SK-N-SH (cell line): ENCODE measurements around the gene RHOT2. TPM values are rescaled to one million over a fixed set of nuclear protein-coding genes. Genes with fewer than 3 reads are reported as not detected.

ENCODE experiments used
- CTCF ChIA-PET: fragments of 300-600, 350-600 bp; formaldehyde crosslinking; extraction: SDS; loops from one replicate; lab custom pipeline; 2021; lab: Yijun Ruan, JAX
- POLR2A ChIA-PET: fragments of 350-600 bp; sonication (Branson Sonifier 250); formaldehyde crosslinking; extraction: SDS; loops from one replicate; lab custom pipeline; 2020; ENCODE audit warnings: antibody characterized with exemption, inconsistent platforms; lab: Yijun Ruan, JAX
- DNase-seq: peaks from one replicate; pipeline ENCODE4 v3.0.0; 2012
- H2AFZ ChIP-seq: fragments of 200-600 bp; sonication (generic); 2 replicates; pipeline ENCODE4 v1.8.1; 2016; ENCODE audit warnings: antibody characterized with exemption, mild to moderate bottlenecking, low read depth
- H3F3A ChIP-seq: fragments of 200-600 bp; sonication (generic); replicated peaks from 2 replicates; pipeline ENCODE3; 2016; ENCODE audit warnings: antibody characterized with exemption, mild to moderate bottlenecking; ENCODE audit not compliant: insufficient read depth
- H3K27ac ChIP-seq, 2 experiments: fragments of 200-500 bp in 1 of 2; fragments of 200-600 bp in 1 of 2; sonication (Bioruptor generic) in 1 of 2; sonication (generic), shearing (Covaris generic) in 1 of 2; 2 replicates each; pipeline versions ENCODE4 v1.5.1 to v1.6.1; 2014 to 2016; ENCODE audit warnings: low read depth in 2 of 2, inconsistent platforms in 1 of 2, low read length in 1 of 2, mild to moderate bottlenecking in 1 of 2, mixed read lengths in 1 of 2
- H3K27me3 ChIP-seq: fragments of 200-600 bp; sonication (generic), shearing (Covaris generic); 2 replicates; pipeline ENCODE4 v1.6.1; 2016; ENCODE audit warnings: mixed run types; ENCODE audit not compliant: insufficient read depth
- H3K36me3 ChIP-seq, 2 experiments: fragments of 200-500 bp in 1 of 2; fragments of 200-600 bp in 1 of 2; sonication (Bioruptor generic) in 1 of 2; sonication (generic) in 1 of 2; replicated peaks in 1 of 2; 2 replicates each; pipeline versions ENCODE3 to v1.5.1; 2014 to 2016; ENCODE audit warnings: low read length in 1 of 2, mild to moderate bottlenecking in 1 of 2; ENCODE audit not compliant: insufficient read depth in 2 of 2, control insufficient read depth in 1 of 2
- H3K4me1 ChIP-seq, 2 experiments: fragments of 200-500 bp in 1 of 2; fragments of 200-600 bp in 1 of 2; sonication (Bioruptor generic) in 1 of 2; sonication (generic), shearing (Covaris generic) in 1 of 2; 2 replicates each; pipeline versions ENCODE4 v1.5.1 to v1.6.1; 2014 to 2016; ENCODE audit warnings: low read depth in 1 of 2, low read length in 1 of 2, mixed run types in 1 of 2; ENCODE audit not compliant: insufficient read depth in 2 of 2, control insufficient read depth in 1 of 2
- H3K4me2 ChIP-seq: fragments of 200-600 bp; sonication (generic), shearing (Covaris generic); 2 replicates; pipeline ENCODE4 v1.6.1; 2017; ENCODE audit warnings: mixed run types
- H3K4me3 ChIP-seq, 2 experiments: fragments of 200-500 bp in 1 of 2; fragments of 200-600 bp in 1 of 2; sonication (Bioruptor generic) in 1 of 2; sonication (generic), shearing (Covaris generic) in 1 of 2; 2 replicates each; pipeline versions ENCODE4 v1.5.1 to v1.8.1; 2014 to 2016; ENCODE audit warnings: low read depth in 2 of 2, inconsistent platforms in 1 of 2, low read length in 1 of 2, mild to moderate bottlenecking in 1 of 2, mixed read lengths in 1 of 2, moderate library complexity in 1 of 2
- H3K79me2 ChIP-seq: fragments of 200-600 bp; sonication (generic); 2 replicates; pipeline ENCODE4 v1.8.1; 2017; ENCODE audit warnings: mild to moderate bottlenecking; ENCODE audit not compliant: insufficient read depth
- H3K9ac ChIP-seq: fragments of 200-600 bp; sonication (generic); 2 replicates; pipeline ENCODE4 v1.6.1; 2017; ENCODE audit warnings: mixed run types
- H3K9me2 ChIP-seq: fragments of 200-600 bp; sonication (generic); 2 replicates; pipeline ENCODE4 v1.6.1; 2017; ENCODE audit warnings: mixed run types
- H3K9me3 ChIP-seq: fragments of 200-600 bp; sonication (generic); 2 replicates; pipeline ENCODE4 v1.6.1; 2017; ENCODE audit warnings: mixed run types, mild to moderate bottlenecking, moderate library complexity
- H4K20me1 ChIP-seq: fragments of 200-600 bp; sonication (generic); 2 replicates; pipeline ENCODE4 v1.6.1; 2017; ENCODE audit warnings: mild to moderate bottlenecking, mixed run types; ENCODE audit not compliant: insufficient read depth
- CTCF ChIP-seq: fragments of 200-600 bp; sonication (generic); IDR thresholded peaks from 2 replicates; pipeline ENCODE4 v1.6.1; 2017; ENCODE audit warnings: antibody characterized with exemption, mild to moderate bottlenecking, moderate library complexity
- EZH2phosphoT487 ChIP-seq: fragments of 200-600 bp; sonication (generic); IDR thresholded peaks from 2 replicates; pipeline ENCODE4 v1.6.1; 2017; ENCODE audit warnings: low read depth, mixed run types, mild to moderate bottlenecking, antibody characterized with exemption, moderate library complexity, borderline replicate concordance
- FOXJ3 ChIP-seq: sonication (generic); formaldehyde crosslinking; IDR thresholded peaks from 2 replicates; pipeline ENCODE4 v1.5.1; 2020; ENCODE audit warnings: mild to moderate bottlenecking, missing genetic modification reagents
- FOXM1 ChIP-seq: IDR thresholded peaks from 2 replicates; pipeline ENCODE4 v1.4.0; 2012; ENCODE audit warnings: low read depth, mild to moderate bottlenecking
- IRF3 ChIP-seq: fragments of 150-350 bp; IDR thresholded peaks from 2 replicates; pipeline ENCODE4 v1.6.1; 2016; ENCODE audit warnings: mild to moderate bottlenecking, low read depth, low read length
- NRF1 ChIP-seq: IDR thresholded peaks from 2 replicates; pipeline ENCODE4 v1.6.1; 2012; ENCODE audit warnings: low read depth, mild to moderate bottlenecking, low read length
- REST ChIP-seq: IDR thresholded peaks from 2 replicates; pipeline ENCODE4 v1.6.1; 2012; ENCODE audit warnings: mild to moderate bottlenecking, low read depth, low read length, moderate library complexity
- RXRA ChIP-seq: IDR thresholded peaks from 2 replicates; pipeline ENCODE4 v1.4.0; 2012; ENCODE audit warnings: low read depth, mild to moderate bottlenecking, borderline replicate concordance
- ZBTB33 ChIP-seq: IDR thresholded peaks from 2 replicates; pipeline ENCODE4 v1.4.0; 2012; ENCODE audit warnings: low read depth, borderline replicate concordance
- WGBS: methylation state at CpG from one replicate; pipeline ENCODE4 v1.1.6; 2017; ENCODE audit warnings: low lambda C conversion rate; 5-methylcytosine and 5-hydroxymethylcytosine counted together
- polyA plus RNA-seq, 3 experiments: library from polyadenylated mRNA; depleted of rRNA; stranded (reverse); fragments of >200 nt; gene quantifications; 2 replicates each; pipeline ENCODE4 v1.2.3, GENCODE V29; 2012

The RHOT2 gene
- polyA plus RNA-seq, 1 of the 3 experiments (the other 2 are of a cell fraction) = 229 TPM

- Histone ChIP-seq H3K36me3 (peaks cover 0 to 19% of the 10 kb centered on the region in 2 experiments), H2AFZ (no peak overlapping the region), H3F3A (no peaks in the 10 kb centered on the region), H3K9ac (no peak overlapping the region), H3K79me2 (peaks cover 5% of the 10 kb centered on the region; the same call in 1 of the 2 replicates), H3K4me2 (no peak overlapping the region), H4K20me1 (no peaks in the 10 kb centered on the region), H3K4me3 (no peak overlapping the region), H3K27ac (peak overlapping the region in 1 of 2 experiments; percentile 50; a peak in 1 of 4 replicates), H3K27me3 (no peaks in the 10 kb centered on the region), H3K9me3 (no peaks in the 10 kb centered on the region), H3K4me1 (peaks cover 10 to 34% of the 10 kb centered on the region in 2 experiments; a peak in 3 of 4 replicates), H3K9me2 (no peaks in the 10 kb centered on the region)
- ChIA-PET CTCF (interaction anchor here (0.9 to 1.4 kb wide), 2 partner anchors 18 to 19 kb away, joined by 4 to 6 read pairs; partner anchors contain the start of gene WDR90), POLR2A (interaction anchor here (0.9 kb wide), 2 partner anchors 29 to 60 kb away, joined by 3 read pairs; no protein-coding TSS in a partner anchor)
- no peak for TF ChIP-seq RXRA
- TF ChIP-seq FOXM1 = no peak
- no peak for TF ChIP-seq IRF3
- TF ChIP-seq FOXJ3 (CRISPR knock-in tag) = no peak
- no peak for TF ChIP-seq REST
- TF ChIP-seq NRF1 = no peak
- no peak for TF ChIP-seq EZH2phosphoT487
- TF ChIP-seq CTCF = no peak
- TF ChIP-seq ZBTB33 = no peak
- no peak for DNase-seq
- WGBS = 83% methylated on average over 11 of the region's 29 CpGs
Observed at GRCh38 chr16:630249-630814, 37.6 kb upstream of the RHOT2 start.
